Ascending aorta (tissue), 2 donors: ENCODE results near the gene CRLF2. TPM values are rescaled to one million over a fixed set of nuclear protein-coding genes. Genes with fewer than 3 reads are reported as not detected.
"Not testable (repeated sequence)": the region's sequence is repeated elsewhere in the genome, so short reads cannot be mapped to it uniquely, and the experiment has no call there.

Experiments used
- DNase-seq, 2 donors: peaks; one replicate each; pipeline ENCODE4 v3.0.0-alpha.2; 2019; ENCODE audit warnings: low spot score in 2 of 2
- H3K27ac ChIP-seq, 2 donors: fragments of 200-600 bp; sonication (generic); one replicate each; pipeline ENCODE4 v1.5.1; 2016 to 2017; ENCODE audit warnings: mild to moderate bottlenecking in 1 of 2
- H3K27me3 ChIP-seq: fragments of 200-600 bp; sonication (generic); one replicate; pipeline ENCODE4 v1.5.1; 2017
- H3K36me3 ChIP-seq, 2 donors: fragments of 200-600 bp; sonication (generic); one replicate each; pipeline ENCODE4 v1.5.1; 2016
- H3K4me1 ChIP-seq, 2 donors: fragments of 200-600 bp; sonication (generic); one replicate each; pipeline ENCODE4 v1.5.1; 2016 to 2017; ENCODE audit warnings: mild to moderate bottlenecking in 1 of 2
- H3K4me3 ChIP-seq, 2 donors: fragments of 200-600 bp; sonication (generic); one replicate each; pipeline ENCODE4 v1.5.1; 2016 to 2017; ENCODE audit warnings: mild to moderate bottlenecking in 1 of 2
- H3K9me3 ChIP-seq, 2 donors: fragments of 200-600 bp; sonication (generic); one replicate each; pipeline ENCODE4 v1.5.1; 2016
- intact Hi-C: fragments of 100-400 bp; cut with DNase I; formaldehyde crosslinking; loops from one replicate; pipeline ENCODE4 v1.15.1; 2023
- total RNA-seq: library from RNA; depleted of rRNA; stranded (reverse); fragments of >200 nt; gene quantifications from one replicate; pipeline ENCODE4 v1.1.0, GENCODE V29; 2016
- TF ChIP-seq, protein P1 (sequence below), 3 experiments: fragments of 200-600 bp in 2 of 3; fragments of 450-650 bp in 1 of 3; sonication (generic) in 2 of 3; IDR thresholded peaks; one replicate each; pipeline ENCODE4 v1.5.1; 2016 to 2019; ENCODE audit warnings: antibody characterized with exemption in 3 of 3, mild to moderate bottlenecking in 1 of 3, moderate library complexity in 1 of 3

CRLF2 gene
- total RNA-seq, 1 donor from 2014 or later = 1.1 TPM

DNA sequence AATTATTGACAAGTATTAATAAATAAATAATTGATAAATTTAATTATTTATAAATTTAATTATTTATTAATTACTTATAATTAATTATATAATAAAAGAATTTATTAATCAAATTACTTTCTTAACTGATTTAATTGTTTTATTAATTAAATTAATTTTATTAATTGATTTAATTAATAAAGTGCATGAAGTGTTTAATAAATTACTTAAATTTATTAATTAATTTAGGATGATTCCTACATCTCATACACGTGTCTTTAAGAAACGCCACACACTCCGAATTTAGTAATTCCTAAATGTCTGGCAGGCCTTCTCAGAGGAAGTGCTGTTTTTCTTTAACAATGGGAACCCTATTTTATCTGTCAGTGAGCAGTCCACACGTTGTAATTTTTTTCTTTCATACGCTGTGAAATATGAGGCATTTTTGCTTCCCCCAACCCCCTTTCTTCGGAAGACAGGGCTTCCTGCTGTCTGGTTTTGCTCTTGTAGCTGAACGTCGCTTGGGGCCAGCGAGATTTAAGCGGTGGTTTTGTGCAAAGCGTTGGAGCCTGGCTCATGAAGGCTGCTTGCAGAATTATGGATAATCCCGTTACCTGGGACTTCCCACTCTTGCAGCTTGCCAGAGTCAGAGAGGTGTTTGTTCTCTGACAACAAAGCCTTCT is 46.8 kb downstream of the CRLF2 start:
- TF ChIP-seq, protein P1, sequence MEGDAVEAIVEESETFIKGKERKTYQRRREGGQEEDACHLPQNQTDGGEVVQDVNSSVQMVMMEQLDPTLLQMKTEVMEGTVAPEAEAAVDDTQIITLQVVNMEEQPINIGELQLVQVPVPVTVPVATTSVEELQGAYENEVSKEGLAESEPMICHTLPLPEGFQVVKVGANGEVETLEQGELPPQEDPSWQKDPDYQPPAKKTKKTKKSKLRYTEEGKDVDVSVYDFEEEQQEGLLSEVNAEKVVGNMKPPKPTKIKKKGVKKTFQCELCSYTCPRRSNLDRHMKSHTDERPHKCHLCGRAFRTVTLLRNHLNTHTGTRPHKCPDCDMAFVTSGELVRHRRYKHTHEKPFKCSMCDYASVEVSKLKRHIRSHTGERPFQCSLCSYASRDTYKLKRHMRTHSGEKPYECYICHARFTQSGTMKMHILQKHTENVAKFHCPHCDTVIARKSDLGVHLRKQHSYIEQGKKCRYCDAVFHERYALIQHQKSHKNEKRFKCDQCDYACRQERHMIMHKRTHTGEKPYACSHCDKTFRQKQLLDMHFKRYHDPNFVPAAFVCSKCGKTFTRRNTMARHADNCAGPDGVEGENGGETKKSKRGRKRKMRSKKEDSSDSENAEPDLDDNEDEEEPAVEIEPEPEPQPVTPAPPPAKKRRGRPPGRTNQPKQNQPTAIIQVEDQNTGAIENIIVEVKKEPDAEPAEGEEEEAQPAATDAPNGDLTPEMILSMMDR (IDR thresholded peaks at IDR 0.05) = no peak
- H3K4me3 ChIP-seq = no peak overlapping the region
- intact Hi-C loops = no loop called here
- no peaks in the 10 kb centered on the region for H3K9me3 ChIP-seq
- no peaks in the 10 kb centered on the region for H3K36me3 ChIP-seq
- peak in 1 of 2 donors; percentile 49 for DNase-seq
- no peaks in the 10 kb centered on the region for H3K4me1 ChIP-seq
- no peaks in the 10 kb centered on the region for H3K27me3 ChIP-seq
- H3K27ac ChIP-seq = no peak overlapping the region

DNA sequence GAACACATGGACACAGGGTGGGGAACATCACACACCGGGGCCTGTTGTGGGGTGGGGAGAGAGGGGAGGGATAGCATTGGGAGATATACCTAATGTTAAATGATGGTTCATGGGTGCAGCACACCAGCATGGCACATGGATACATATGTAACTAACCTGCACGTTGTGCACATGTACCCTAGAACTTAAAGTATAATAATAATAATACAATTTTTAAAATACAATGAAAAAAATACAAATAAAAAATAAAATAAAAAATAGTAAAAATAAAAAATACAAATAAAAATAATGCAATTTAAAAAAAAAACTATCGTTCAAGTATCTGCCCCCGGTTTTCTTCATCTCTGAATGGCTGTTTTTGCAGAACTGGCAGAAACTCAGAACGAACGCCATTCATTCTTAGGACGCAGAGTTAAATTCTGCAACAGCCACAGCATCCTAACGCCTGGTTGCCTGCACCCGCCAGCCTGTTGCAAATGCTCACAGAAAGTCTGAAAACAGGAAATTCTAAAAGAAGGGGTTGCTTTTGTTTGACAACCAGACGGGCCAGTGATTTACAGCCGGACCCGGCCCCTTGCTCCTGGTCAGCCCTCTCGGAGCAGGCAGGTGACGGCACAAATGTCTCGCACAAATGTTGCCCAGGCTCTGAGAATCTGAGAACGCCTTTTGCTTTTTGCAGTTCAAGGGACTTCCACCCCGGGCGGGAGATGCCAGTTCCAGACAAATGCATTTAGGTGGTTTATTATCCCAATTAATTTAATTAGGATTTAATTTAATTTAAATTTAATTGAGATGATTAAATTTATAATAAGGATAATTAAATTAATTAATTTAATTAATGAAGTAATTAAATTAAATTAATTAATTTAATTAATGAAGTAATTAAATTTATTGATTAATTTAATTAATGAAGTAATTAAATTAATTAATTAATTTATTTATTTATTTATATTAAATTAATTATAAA is 47.8 kb downstream of the CRLF2 start:
- DNase-seq = peak in 1 of 2 donors; percentile 59
- TF ChIP-seq, protein P1 (IDR thresholded peaks at IDR 0.05) = no peak
- H3K4me3 ChIP-seq = no peak overlapping the region

DNA sequence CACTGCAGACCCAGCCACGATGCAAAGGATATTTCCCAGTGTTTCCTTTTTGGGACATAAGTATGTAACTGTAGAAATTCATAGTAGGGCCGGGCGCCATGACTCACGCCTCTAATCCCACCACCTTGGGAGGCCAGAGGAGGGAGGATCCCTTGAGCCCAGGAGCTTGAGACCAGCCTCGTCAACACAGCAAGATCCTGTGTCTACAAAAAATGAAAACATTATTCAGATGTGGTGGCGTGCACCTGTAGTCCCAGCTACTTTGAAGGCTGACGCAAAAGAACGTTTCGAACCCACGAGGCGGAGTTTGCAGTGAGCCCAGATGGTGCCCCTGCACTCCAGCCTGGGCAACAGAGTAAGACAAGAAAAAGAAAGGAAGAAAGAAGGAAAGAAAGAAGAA is 49.2 kb downstream of the CRLF2 start:
- H3K4me1 ChIP-seq = no peaks in the 10 kb centered on the region
- TF ChIP-seq, protein P1 (IDR thresholded peaks at IDR 0.05) = no peak
- DNase-seq = peak in 1 of 2 donors; percentile 22
- no peaks in the 10 kb centered on the region for H3K36me3 ChIP-seq
- H3K27me3 ChIP-seq = no peaks in the 10 kb centered on the region
- H3K9me3 ChIP-seq = no peaks in the 10 kb centered on the region
- H3K27ac ChIP-seq = no peak overlapping the region
- H3K4me3 ChIP-seq = no peak overlapping the region
- intact Hi-C loops = no loop called here

More for the DNA sequence above, 47.8 kb downstream of the CRLF2 start:
- Histone ChIP-seq H3K4me1 (no peaks in the 10 kb centered on the region), H3K9me3 (no peaks in the 10 kb centered on the region), H3K36me3 (no peaks in the 10 kb centered on the region), H3K27me3 (no peaks in the 10 kb centered on the region), H3K27ac (no peak overlapping the region)
- intact Hi-C loops = no loop called here

DNA sequence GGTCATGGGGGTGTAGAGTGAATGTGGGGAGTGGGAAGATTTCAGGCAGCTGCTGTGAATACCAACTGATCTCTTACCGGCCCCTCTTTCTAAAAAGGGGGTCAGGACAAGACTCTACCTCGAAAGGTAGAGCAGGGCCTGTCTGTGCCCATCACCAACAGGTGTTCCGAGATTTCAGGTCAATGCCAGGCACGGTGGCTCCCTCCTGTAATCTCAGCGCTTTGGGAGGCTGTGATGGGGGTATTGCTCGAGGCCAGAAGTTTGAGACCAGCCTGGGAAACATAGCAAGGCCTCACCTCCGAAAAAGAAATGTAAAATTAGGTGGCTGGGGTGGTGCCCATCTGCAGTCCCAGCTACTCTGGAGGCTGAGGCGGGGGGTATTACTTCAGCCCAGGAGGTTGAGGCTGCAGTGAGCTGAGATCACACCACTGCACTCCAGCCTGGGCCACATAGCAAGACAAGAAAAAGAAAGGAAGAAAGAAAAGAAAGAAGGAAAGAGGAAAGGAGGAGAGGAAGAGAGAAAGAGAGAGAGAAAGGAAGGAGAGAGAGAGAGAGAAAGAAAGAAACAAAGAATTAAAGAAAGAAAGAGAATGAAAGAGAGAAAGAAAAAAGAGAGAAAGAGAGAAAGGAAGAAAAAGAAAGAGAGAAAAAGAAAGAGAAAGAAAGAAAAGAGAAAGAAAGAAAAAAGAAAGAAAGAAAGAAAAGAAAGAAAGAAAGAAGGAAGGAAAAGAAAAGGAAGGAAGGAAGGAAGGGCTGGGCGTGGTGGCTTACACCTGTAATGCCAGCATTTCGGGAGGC is 50.1 kb downstream of the CRLF2 start:
- Histone ChIP-seq H3K4me3 (no peak overlapping the region), H3K9me3 (no peaks in the 10 kb centered on the region), H3K27me3 (no peaks in the 10 kb centered on the region), H3K36me3 (no peaks in the 10 kb centered on the region), H3K27ac (no peak overlapping the region), H3K4me1 (no peaks in the 10 kb centered on the region)
- intact Hi-C loops = no loop called here
- peak in 1 of 2 donors; percentile 40 for DNase-seq
- TF ChIP-seq, protein P1 (IDR thresholded peaks at IDR 0.05) = no peak

DNA sequence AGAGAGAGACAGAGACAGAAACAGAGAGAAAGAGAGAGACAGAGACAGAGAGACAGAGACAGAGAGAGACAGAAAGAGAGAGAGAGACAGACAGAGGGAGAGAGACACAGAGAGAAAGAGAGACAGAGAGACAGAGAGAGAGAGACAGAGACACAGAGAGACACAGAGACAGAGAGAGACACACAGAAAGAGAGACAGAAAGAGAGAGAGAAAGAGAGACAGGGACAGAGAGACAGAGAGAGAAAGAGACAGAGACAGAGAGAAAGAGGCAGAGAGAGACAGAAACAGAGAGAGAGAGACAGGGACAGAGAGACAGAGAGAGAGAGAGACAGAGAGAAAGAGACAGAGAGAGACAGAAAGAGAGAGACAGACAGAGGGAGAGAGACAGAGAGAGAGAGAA is 52.9 kb downstream of the CRLF2 start:
- Histone ChIP-seq H3K4me1 (no peaks in the 10 kb centered on the region), H3K27me3 (no peaks in the 10 kb centered on the region), H3K36me3 (no peaks in the 10 kb centered on the region), H3K4me3 (no peak overlapping the region), H3K9me3 (no peaks in the 10 kb centered on the region), H3K27ac (no peak overlapping the region)
- TF ChIP-seq, protein P1 (IDR thresholded peaks at IDR 0.05) = no peak
- intact Hi-C loops = no loop called here
- no peak for DNase-seq

DNA sequence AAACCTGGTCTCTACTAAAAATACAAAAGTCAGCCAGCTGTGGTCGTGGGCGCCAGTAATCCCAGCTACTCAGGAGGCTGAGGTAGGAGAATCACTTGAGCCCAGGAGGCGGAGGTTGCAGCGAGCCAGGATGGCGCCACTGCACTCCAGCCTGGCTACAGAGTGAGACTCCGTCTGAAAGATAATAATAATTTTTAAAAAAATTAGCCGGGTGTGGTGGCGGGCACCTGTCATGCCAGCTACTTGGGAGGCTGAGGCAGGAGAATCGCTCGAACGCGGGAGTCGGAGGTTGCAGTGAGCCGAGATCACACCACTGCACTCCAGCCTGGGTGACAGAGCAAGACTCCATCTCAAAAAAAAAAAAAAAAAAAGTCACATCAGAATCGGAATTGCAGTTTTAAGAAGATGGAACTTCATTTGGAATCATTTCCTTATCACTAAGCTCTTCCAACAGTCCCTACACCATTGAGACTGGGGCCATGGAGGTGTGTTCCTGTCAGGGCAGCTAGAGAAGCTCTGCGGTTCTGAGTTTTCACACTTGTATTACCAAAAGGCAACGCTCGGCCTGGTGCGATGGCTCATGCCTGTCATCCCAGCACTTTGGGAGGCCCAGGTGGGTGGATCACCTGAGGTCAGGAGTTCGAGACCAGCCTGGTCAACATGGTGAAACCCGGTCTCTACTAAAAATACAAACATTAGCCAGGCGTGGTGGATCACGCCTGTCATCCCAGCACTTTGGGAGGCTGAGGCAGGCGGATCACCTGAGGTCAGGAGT is 55.6 kb downstream of the CRLF2 start:
- DNase-seq = peak in 1 of 2 donors; percentile 39
- H3K4me1 ChIP-seq, H3K4me3 ChIP-seq, H3K27ac ChIP-seq, intact Hi-C loops, H3K36me3 ChIP-seq, H3K9me3 ChIP-seq, H3K27me3 ChIP-seq: not testable (repeated sequence)
